Measurements from ENCODE around the gene GLRX2. TPM values are rescaled to one million over a fixed set of nuclear protein-coding genes. Genes with fewer than 3 reads are reported as not detected.
A peak's percentile ranks its signal among the peaks of the same experiment; 100 is the strongest.

GLRX2 gene
- total and polyA plus RNA-seq, 11 donors = 11.0 to 102 (median 31.5) TPM

- Histone ChIP-seq H3K4me3 (no peak overlapping the region), H3K27me3 (no peaks in the 10 kb centered on the region), H3K27ac (peak overlapping the region in 4 of 12 donors; percentile 3 to 65 (median 14)), H3K4me1 (peaks cover 0 to 39% (median 17%) of the 10 kb centered on the region in 12 donors), H3K9me3 (no peaks in the 10 kb centered on the region), H3K36me3 (peaks cover 0 to 23% (median 9%) of the 10 kb centered on the region in 9 donors)
- DNase-seq (no peak), ATAC-seq (no peak)
- 53 to 60% (median 56%) methylated on average over 2 of the region's 2 CpGs for WGBS, 4 donors
- TF ChIP-seq POLR2A (IDR thresholded peaks at IDR 0.05) (no peak), CTCF (IDR thresholded peaks at IDR 0.05) (no peak)
- intact Hi-C loops (cut with DNase I) = no loop called here
Observed at GRCh38 chr1:193070386-193070753, 34.8 kb downstream of the GLRX2 start.

GRCh38 chr1:193069748-193070385 is 35.3 kb downstream of the GLRX2 start:
- intact Hi-C loops (cut with DNase I) = no loop called here
- no peak overlapping the region for H3K4me3 ChIP-seq
- DNase-seq = no peak
- 86 to 92% (median 88%) methylated on average over 4 of the region's 4 CpGs for WGBS, 4 donors
- H3K4me1 ChIP-seq = peaks cover 0 to 43% (median 18%) of the 10 kb centered on the region in 12 donors
- ATAC-seq = no peak
- peaks cover 0 to 22% (median 9%) of the 10 kb centered on the region in 9 donors for H3K36me3 ChIP-seq
- H3K9me3 ChIP-seq = no peaks in the 10 kb centered on the region
- no peaks in the 10 kb centered on the region for H3K27me3 ChIP-seq
- peak overlapping the region in 2 of 12 donors; percentile 21 to 65 for H3K27ac ChIP-seq
- TF ChIP-seq CTCF (IDR thresholded peaks at IDR 0.05) (peak in 3 of 12 donors; percentile 5 to 16 (median 7)), POLR2A (IDR thresholded peaks at IDR 0.05) (no peak)

GRCh38 chr1:193068013-193068412 is 37.2 kb downstream of the GLRX2 start:
- DNase-seq = no peak
- intact Hi-C loops (cut with DNase I) = no loop called here
- no peak for ATAC-seq

GRCh38 chr1:193066606-193067005 is 38.6 kb downstream of the GLRX2 start:
- Histone ChIP-seq H3K36me3 (peaks cover 0 to 16% (median 8%) of the 10 kb centered on the region in 9 donors), H3K4me3 (no peak overlapping the region), H3K9me3 (no peaks in the 10 kb centered on the region), H3K27ac (no peak overlapping the region), H3K27me3 (no peaks in the 10 kb centered on the region), H3K4me1 (peaks cover under 1 to 58% (median 28%) of the 10 kb centered on the region in 12 donors)
- no peak for ATAC-seq
- 87 to 91% (median 88%) methylated on average over 4 of the region's 4 CpGs for WGBS, 4 donors
- intact Hi-C loops (cut with DNase I) = no loop called here
- no peak for TF ChIP-seq POLR2A (IDR thresholded peaks at IDR 0.05)
- TF ChIP-seq CTCF (IDR thresholded peaks at IDR 0.05) = no peak
- DNase-seq = no peak

More at GRCh38 chr1:193068013-193068412, 37.2 kb downstream of the GLRX2 start:
- H3K27me3 ChIP-seq = no peaks in the 10 kb centered on the region
- no peak overlapping the region for H3K4me3 ChIP-seq
- no peak for TF ChIP-seq CTCF (IDR thresholded peaks at IDR 0.05)
- no peaks in the 10 kb centered on the region for H3K9me3 ChIP-seq
- no peak overlapping the region for H3K27ac ChIP-seq
- peaks cover 0 to 22% (median 9%) of the 10 kb centered on the region in 9 donors for H3K36me3 ChIP-seq
- H3K4me1 ChIP-seq = peaks cover 0 to 57% (median 24%) of the 10 kb centered on the region in 12 donors

Measured in heart left ventricle (tissue), 16 donors.